SK-N-MC (cell line): Measurements from ENCODE around the gene CCDC142.

Experiments
- EZH2 ChIP-seq: fragments of 200-600 bp; sonication (generic); IDR thresholded peaks from one replicate; pipeline ENCODE4 v1.6.1; 2017; ENCODE audit warnings: antibody characterized with exemption
- FOXP2 ChIP-seq: optimal IDR thresholded peaks from 2 replicates; pipeline ENCODE3; 2011; ENCODE audit warnings: mild to moderate bottlenecking, moderate library complexity; ENCODE audit not compliant: insufficient read depth; ENCODE audit errors: extremely low read length, control extremely low read depth
- POLR2AphosphoS5 ChIP-seq: IDR thresholded peaks from 2 replicates; pipeline ENCODE4 v1.6.1; 2012; ENCODE audit warnings: mild to moderate bottlenecking, low read depth, low read length, borderline replicate concordance

- no peak for TF ChIP-seq FOXP2
- TF ChIP-seq EZH2 = no peak
- no peak for TF ChIP-seq POLR2AphosphoS5
Measured at GRCh38 chr2:74438248-74438647, 44.5 kb downstream of the CCDC142 start.
